Fibroblast of lung (primary cell): ENCODE data around the gene RAPGEF3.

Experiments
- EZH2 ChIP-seq: IDR thresholded peaks from 2 replicates; pipeline ENCODE4 v1.5.1; 2012; ENCODE audit warnings: low read length, control low read depth, mild to moderate bottlenecking; ENCODE audit errors: missing control alignments
- TF ChIP-seq, protein P1 (sequence below), 2 donors: IDR thresholded peaks in 1 of 2; conservative IDR thresholded peaks in 1 of 2; 1 replicate in 1 of 2; 2 replicates in 1 of 2; pipeline ENCODE4 v1.5.1; 2011 to 2012; ENCODE audit warnings: low read length in 2 of 2, control low read depth in 1 of 2, inconsistent platforms in 1 of 2, low read depth in 1 of 2, mild to moderate bottlenecking in 1 of 2

DNA sequence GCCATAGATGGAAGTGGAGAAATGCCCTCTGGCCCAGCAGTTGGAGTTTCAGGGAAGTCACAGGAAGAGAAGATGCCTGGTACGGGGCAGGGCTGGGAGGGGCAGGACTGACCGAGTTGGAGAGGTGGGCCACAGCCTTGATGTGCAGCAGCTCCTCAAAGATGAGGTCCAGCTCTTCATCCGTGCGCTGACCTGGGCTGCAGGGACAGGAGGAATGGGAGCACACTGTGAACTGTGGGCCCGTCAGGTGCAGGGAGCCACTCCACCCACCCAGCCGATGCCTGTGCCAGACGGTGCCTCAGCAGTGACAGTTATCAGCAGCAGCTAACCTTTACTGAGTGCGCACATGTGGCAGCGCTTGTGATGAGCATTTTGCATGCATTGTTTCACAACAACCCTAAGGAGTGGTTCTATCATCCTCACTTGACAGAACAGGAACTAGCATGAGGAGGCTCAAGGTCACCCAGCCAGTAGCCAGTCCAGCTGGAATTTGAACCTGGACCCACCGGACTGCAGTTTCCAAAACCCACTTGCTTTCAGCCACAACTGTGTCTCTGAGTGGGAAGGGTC, 8.4 kb downstream of the RAPGEF3 start:
- TF ChIP-seq, protein P1, sequence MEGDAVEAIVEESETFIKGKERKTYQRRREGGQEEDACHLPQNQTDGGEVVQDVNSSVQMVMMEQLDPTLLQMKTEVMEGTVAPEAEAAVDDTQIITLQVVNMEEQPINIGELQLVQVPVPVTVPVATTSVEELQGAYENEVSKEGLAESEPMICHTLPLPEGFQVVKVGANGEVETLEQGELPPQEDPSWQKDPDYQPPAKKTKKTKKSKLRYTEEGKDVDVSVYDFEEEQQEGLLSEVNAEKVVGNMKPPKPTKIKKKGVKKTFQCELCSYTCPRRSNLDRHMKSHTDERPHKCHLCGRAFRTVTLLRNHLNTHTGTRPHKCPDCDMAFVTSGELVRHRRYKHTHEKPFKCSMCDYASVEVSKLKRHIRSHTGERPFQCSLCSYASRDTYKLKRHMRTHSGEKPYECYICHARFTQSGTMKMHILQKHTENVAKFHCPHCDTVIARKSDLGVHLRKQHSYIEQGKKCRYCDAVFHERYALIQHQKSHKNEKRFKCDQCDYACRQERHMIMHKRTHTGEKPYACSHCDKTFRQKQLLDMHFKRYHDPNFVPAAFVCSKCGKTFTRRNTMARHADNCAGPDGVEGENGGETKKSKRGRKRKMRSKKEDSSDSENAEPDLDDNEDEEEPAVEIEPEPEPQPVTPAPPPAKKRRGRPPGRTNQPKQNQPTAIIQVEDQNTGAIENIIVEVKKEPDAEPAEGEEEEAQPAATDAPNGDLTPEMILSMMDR (conservative IDR thresholded peaks at IDR 0.05 in 1 of 2, IDR thresholded peaks at IDR 0.05 in 1 of 2; ENCODE audit: low read depth in 1 of 2, low read length in 2 of 2), result no peak
- no peak for TF ChIP-seq EZH2
